GM19023 (cell line): Measurements from ENCODE around the gene CYP2D6.
"Not testable (repeated sequence)": the region's sequence is repeated elsewhere in the genome, so short reads cannot be mapped to it uniquely, and the experiment has no call there.

Experiments used
- ATAC-seq: cut with Tn5 transposase; IDR thresholded peaks from one replicate; pipeline ENCODE4 v1.9.1; 2021; ENCODE audit warnings: mild to moderate bottlenecking, moderate library complexity; ENCODE audit not compliant: unreplicated experiment

CYP2D6 gene

DNA sequence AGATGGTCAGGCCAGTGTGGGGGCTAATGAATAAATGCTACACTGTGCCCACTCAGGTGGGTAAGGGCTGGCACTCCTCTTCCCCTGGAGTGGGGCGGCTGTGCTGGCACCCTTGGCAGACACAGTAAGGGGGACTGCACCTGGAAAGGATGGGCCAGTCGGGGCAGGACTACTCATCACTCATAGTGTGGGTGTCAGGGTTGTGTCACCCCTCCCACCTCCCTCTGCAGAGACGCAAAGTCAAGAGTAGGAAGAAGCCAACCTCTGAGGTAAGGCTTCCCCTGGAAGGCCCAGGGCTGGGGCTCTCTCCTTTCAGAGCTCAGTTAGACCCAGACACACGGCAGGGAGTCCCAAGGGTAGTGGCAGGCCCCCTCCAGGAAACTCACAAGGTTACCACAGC lies 5.1 kb upstream of the CYP2D6 start:
- not testable (repeated sequence) for ATAC-seq

DNA sequence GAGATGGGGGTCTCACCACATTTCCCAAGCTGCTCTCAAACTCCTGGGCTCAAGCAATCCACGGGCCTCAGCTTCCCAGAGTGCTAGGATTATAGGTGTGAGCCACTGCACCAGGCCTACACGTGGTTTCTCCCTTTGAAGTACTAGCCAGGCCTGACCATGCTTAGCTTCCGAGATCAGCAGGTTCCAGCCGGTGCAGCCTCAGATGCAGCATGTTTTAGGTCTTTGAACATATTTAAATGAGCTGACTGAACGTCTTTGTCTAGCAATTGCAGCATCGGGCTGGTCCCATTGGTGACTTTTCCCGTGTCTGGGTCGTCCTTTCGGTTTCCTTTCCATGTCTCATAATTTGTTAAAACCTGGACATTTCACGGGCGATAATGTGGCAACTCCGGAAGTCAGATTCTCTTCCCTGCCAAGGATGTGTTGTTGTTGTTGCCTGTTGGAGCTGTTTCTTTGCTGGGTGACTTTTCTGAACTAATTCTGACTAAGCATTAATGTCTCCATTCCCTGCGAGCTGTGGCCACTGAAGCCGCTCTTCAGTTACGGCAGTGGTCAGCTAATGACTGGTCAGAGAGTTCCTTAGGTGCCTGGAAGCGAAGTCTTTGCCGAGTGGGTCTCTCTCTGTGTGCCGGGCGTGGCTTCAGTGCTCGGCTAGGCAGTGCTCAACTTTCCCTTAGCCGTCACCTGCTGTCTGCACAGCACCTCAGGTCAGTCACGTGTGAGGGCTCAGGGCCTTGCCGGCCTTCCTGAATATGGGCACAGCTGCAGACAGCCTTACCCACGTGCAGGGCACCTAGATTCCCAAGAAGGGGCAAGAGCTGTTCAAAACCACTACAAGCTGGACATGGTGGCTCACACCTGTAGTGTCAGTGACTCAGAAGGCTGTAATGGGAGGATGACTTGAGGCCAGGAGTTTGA lies 3.8 kb upstream of the CYP2D6 start:
- no peak for ATAC-seq

DNA sequence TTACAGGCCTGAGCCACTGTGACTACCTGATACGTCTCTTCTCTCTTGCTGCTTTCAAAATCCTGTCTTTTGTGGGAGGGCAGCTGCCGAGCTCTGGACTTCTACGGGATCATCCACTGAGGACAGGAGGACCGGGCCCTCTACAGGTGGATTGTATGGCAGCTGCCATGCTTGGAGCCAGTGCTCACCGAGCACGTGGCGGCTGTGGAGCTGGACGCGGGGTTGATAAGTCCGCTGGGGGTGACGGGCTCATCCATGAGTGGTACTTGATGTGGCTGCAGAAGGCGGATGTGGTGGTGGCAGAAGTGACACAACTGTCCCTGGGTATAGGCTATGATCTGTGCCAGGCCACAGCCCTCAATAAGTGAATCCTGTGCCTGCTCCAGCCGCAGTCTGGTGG lies 1.8 kb upstream of the CYP2D6 start:
- no peak for ATAC-seq

DNA sequence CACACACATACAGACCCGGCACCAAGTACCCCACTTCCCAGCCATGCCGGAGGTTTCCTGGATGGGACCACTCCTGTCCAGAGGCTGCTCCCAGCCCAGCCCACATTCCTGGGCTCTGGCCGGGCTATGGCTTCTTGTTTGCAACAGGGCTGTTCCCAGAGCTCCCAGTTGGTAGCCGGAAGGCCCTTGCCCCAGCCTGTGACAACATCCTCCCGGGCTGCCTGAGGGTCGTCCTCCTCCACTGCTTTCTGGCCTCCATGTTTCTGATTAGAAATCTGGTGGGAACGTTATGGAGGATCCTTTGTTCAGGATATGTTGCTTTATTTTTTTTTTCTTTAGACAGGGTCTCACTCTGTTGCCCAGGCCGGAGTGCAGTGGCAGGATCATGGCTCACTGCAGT lies 952 bp upstream of the CYP2D6 start:
- no peak for ATAC-seq

DNA sequence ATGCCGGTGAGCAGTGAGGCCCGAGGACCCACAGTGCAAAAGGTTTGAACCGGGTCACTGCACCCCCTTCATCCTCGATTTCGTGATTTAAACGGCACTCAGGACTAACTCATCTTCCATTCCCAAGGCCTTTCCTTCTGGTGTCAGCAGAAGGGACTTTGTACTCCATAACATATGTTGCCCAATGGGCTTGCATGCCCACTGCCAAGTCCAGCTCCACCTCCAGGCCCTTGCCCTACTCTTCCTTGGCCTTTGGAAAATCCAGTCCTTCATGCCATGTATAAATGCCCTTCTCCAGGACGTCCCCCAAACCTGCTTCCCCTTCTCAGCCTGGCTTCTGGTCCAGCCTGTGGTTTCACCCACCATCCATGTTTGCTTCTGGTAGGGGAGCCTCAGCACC lies 428 bp downstream of the CYP2D6 start:
- not testable (repeated sequence) for ATAC-seq

DNA sequence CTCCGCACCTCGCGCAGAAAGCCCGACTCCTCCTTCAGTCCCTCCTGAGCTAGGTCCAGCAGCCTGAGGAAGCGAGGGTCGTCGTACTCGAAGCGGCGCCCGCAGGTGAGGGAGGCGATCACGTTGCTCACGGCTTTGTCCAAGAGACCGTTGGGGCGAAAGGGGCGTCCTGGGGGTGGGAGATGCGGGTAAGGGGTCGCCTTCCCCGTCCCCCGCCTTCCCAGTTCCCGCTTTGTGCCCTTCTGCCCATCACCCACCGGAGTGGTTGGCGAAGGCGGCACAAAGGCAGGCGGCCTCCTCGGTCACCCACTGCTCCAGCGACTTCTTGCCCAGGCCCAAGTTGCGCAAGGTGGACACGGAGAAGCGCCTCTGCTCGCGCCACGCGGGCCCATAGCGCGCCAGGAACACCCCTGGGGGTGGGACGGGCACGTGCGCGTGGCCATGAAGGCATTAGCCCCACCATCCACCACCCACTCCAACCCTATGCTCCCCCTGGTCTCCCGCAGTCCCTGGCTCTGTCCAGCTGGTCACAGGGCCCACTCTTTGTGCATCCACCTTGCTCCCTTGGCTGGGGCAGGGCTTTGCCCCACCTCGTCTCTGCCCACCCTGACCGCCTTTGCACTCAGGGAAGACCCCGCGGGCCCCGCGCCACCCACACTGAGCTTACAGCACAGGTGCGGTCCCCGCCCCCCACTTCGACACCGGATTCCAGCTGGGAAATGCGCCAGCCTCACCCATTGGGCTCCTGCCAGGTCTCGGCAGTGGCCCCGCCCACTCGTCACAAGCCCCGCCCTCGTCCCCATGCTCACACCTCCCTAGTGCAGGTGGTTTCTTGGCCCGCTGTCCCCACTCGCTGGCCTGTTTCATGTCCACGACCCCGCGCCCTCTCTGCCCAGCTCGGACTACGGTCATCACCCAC lies 1.6 kb downstream of the CYP2D6 start:
- ATAC-seq, result not testable (repeated sequence)

DNA sequence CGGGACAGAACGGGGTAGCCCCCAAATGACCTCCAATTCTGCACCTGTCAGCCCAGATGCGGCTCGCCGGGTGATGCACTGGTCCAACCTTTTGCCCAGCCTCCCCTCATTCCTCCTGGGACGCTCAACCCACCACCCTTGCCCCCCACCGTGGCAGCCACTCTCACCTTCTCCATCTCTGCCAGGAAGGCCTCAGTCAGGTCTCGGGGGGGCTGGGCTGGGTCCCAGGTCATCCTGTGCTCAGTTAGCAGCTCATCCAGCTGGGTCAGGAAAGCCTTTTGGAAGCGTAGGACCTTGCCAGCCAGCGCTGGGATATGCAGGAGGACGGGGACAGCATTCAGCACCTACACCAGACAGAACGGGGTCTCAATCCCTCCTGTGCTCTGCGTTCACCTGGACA lies 2.6 kb downstream of the CYP2D6 start:
- ATAC-seq, result not testable (repeated sequence)

DNA sequence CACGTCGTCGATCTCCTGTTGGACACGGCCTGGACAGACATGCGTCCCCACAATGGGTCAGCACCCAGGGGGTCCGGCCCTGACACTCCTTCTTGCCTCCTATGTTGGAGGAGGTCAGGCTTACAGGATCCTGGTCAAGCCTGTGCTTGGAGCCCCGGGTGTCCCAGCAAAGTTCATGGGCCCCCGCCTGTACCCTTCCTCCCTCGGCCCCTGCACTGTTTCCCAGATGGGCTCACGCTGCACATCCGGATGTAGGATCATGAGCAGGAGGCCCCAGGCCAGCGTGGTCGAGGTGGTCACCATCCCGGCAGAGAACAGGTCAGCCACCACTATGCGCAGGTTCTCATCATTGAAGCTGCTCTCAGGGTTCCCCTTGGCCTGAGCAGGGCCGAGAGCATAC lies 3.0 kb downstream of the CYP2D6 start:
- no peak for ATAC-seq

DNA sequence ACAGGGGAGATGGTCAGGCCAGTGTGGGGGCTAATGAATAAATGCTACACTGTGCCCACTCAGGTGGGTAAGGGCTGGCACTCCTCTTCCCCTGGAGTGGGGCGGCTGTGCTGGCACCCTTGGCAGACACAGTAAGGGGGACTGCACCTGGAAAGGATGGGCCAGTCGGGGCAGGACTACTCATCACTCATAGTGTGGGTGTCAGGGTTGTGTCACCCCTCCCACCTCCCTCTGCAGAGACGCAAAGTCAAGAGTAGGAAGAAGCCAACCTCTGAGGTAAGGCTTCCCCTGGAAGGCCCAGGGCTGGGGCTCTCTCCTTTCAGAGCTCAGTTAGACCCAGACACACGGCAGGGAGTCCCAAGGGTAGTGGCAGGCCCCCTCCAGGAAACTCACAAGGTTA lies 7.1 kb downstream of the CYP2D6 start:
- ATAC-seq, result not testable (repeated sequence)

DNA sequence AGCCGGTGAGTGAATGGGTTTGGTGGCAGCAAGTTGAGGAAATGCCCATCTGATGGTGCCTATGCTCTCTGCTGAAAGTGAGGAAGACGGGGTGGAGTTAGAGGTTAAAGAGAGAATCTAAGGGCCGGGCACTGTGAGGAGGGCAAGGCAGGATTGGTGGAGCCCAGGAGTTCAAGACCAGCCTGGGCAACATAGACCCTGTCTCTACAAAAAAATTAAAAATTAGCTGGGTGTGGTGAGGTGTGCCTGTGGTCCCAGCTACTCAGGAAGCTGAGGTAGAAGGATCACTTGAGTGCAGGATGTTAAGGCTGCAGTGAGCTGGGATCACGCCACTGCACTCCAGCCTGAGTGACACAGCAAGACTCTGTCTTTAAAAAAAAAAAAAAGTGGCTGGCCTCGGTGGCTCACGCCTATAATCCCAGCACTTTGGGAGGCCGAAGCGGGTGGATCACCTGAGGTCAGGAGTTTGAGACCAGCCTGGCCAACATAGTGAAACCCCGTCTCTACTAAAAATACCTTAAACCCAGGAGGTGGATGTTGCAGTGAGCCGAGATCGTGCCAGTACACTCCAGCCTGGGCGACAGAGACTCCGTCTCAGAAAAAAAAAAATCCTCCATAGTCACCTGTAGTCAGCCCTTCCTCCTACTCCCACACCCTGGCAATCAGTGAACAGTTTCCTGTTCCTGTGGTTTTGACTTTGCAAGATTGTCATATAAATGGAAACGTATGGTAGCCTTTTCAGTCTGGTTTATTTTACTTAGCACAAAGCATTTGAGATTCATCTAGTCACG lies 10.2 kb downstream of the CYP2D6 start:
- ATAC-seq, result not testable (repeated sequence)

DNA sequence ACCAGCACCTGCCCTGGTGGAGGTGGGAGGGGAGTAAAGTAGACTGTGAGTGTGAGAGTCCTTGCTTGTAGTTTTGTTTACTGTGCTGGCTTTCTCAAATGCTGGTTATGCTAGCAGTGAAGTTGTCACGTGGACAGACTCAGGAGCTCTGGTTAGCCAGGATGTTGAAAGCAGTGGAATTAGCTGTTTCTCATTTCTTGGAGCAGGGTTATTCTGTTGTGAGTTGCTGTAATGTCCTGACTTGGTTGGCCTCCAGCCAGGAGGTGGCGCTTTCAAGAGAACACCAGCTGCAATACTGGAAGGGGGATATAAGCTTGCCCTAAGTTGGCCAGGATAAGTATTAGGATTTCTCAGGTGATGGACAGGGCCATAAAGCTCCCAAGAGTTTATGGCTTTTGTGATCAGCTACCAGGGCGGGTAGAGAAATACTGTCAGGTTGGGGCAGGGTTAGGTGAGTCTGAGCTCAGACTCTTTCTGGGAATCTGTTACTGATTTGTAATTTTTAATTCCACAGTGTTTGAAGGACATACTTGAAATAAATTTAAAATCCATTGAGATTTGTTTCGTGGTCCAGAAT lies 13.7 kb downstream of the CYP2D6 start:
- no peak for ATAC-seq

DNA sequence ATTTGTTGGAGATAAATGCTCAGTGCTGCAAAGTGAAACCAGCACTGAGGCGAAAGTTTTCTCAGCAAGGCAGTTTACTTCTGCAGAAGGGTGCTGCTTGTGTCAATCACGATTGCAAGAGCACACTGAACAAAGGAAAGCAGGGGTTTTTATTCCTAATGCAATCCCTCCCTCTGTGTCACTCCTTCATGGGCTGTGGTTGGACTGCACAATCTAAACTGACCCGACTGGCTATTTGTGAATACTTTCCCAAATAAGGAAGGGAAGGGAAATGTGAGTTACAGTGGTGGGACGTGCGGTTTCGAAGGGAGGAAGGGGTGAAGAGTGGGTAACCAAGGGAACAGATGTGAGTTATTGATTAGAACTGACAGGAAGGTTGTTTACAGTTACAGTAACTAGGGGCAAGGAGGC lies 15.2 kb downstream of the CYP2D6 start:
- not testable (repeated sequence) for ATAC-seq

DNA sequence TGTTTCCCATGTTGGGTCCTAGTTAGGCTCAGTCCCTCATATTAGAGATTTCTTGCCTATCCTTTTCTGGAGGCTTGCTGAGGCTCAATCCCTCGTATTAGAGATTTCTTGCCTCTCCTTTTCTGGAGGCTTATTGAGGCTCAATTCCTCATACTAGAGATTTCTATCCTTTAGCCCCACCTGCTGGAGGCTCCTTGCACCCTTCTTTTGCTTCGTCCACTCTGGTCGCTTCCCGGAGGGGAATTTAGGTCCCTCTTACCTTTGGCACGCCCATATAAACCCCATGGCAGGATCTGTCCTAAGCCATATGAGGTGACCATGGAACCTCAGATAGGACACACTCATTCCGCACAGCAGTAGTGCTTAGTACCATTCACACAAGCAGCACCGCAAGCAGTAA lies 15.9 kb downstream of the CYP2D6 start:
- ATAC-seq, result no peak

DNA sequence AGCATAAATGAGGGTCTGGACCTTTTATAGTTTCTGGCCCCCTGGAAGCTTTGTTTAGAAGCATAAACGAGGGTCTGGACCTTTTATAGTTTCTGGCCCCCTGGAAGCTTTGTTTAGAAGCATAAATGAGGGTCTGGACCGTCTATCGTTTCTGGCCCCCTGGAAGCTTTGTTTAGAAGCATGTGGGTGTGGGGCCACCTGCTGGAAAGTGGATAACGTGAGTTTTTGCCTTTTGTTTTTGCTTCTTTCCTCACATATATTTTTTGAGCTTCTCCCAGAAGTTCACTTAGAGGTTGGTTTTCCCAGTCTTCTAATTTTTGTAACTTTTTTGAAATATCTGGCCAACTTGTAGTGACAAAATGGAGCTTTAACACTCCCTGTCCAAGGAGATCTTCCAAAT lies 17.8 kb downstream of the CYP2D6 start:
- ATAC-seq, result not testable (repeated sequence)

DNA sequence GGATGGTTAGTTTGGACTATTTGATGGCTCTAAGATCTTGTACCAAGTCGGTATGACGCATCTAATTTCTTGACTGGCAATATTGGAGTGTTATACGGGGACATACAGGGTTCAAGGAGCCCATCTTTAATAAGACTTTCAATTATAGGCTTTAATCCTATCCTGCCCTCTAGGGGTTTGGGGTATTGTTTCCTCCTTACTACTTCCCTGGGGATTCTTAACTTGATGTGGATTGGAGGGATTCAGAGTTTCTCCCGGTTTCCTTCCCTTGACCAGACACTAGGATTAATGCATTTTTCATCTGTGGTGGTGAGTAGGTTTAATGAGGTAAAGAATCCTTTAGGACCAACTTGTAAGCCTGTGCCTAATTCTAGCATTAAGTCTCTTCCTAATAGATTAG lies 18.8 kb downstream of the CYP2D6 start:
- ATAC-seq, result no peak

DNA sequence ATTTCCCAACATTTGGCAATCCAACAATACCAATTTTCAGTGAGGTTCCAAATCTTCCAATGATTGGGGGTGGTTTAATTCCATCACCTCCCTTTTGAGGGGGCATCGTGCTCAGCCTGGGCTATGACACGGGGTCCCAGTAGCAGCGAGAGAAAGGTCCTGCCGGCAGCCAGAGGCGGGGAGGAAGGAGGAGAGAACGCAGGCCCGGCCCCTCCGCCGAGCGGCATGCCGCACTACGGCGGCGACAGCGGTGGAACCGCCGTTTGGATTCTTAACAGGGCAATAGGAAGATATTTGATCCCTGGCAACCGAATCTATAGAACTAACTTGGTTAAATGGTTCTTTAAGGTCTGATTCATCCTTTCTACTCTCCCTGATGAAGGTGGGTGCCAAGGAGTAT lies 21.8 kb downstream of the CYP2D6 start:
- ATAC-seq, result no peak

DNA sequence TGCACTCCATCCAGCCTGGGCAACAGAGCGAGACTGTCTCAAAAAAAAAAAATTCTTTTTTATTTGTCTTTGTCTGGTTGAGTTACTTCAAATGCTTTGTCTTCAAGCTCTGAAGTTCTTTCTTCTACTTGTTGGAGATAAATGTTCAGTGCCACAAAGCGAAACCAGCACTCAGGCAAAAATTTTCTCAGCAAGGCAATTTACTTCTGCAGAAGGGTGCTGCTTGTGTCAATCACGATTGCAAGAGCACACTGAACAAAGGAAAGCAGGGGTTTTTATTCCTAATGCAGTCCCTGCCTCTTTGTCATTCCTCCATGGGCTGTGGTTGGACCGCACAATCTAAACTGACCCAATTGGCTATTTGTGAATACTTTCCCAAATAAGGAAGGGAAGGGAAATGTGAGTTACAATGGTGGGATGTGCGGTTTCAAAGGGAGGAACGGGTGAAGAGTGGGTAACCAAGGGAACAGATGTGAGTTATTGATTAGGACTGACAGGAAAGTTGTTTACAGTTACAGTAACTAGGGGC lies 26.2 kb downstream of the CYP2D6 start:
- not testable (repeated sequence) for ATAC-seq

DNA sequence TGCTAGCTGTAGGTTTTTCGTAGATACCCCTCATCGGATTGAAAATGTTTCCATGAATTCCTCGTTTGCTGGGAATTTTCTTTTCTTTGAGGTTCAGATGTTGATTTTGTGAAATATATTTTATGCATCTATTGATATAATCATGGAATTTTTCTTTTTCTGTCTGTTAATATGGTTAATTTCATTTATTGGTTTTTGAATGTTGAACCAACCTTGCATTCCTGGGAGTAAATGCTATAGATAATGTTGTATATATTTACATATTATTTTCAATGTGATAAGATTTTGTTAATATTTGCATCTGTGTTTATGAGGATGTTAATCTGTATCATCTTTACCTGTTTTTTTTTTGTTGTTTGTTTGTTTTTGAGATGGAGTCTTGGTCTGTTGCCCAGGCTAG lies 29.4 kb downstream of the CYP2D6 start:
- no peak for ATAC-seq

DNA sequence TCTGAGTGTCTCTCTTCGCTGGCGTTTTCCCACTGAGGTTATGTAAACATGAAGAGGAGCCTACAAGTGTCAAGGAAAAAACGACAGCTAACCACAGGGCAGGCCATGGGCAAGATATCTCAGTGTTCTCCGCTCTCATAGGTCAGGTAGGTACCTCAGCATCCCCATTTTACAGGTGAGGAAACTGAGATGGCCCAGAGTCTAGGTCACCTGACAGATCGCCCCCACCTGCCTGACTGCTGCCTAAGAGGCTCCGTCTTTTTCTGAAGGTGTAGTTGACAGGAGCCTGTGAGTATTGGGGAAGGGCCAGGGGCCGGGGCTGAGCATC lies 39.2 kb downstream of the CYP2D6 start:
- no peak for ATAC-seq
